Renal pelvis (tissue), 3 donors: ENCODE measurements around the gene ELMO3. TPM values are rescaled to one million over a fixed set of nuclear protein-coding genes. Genes with fewer than 3 reads are reported as not detected.

ENCODE experiments used
- polyA plus RNA-seq, 3 donors: library from polyadenylated mRNA; unstranded; fragments of 120-200 nt; gene quantifications; one replicate each; pipeline ENCODE4 v1.2.1, GENCODE V29; 2013; ENCODE audit not compliant: insufficient read length in 3 of 3

Gene ELMO3
- polyA plus RNA-seq, 3 donors, result 6.7 to 7.0 (median 6.9) TPM

Other genes starting within 250 kb of the ELMO3 start
- 1 to 10 TPM; 2.4 to 4.6 (median 4.1) TPM for gene CES3, start 237.9 kb upstream of the ELMO3 start, polyA plus RNA-seq
- gene CES4A, start 210.5 kb upstream of the ELMO3 start, polyA plus RNA-seq, result 10 to 100 TPM in 2 of 3 donors, 1 to 10 TPM in 1; 7.3 to 13.1 (median 12.2) TPM
- 10 to 100 TPM; 65.4 to 70.1 (median 67.9) TPM for gene CBFB, start 170.0 kb upstream of the ELMO3 start, polyA plus RNA-seq
- 10 to 100 TPM; 20.7 to 29.5 (median 28.7) TPM for gene PHAF1, start 89.2 kb upstream of the ELMO3 start, polyA plus RNA-seq
- 10 to 100 TPM in 1 of 3 donors, 1 to 10 TPM in 2; 8.1 to 11.9 (median 8.2) TPM for gene B3GNT9, start 48.1 kb upstream of the ELMO3 start, polyA plus RNA-seq
- gene TRADD, start 39.2 kb upstream of the ELMO3 start, polyA plus RNA-seq, result 1 to 10 TPM; 6.4 to 6.9 (median 6.6) TPM
- gene FBXL8, start 39.2 kb upstream of the ELMO3 start, polyA plus RNA-seq, result 1 to 10 TPM; 1.4 to 2.9 (median 2.2) TPM
- gene HSF4, start 34.4 kb upstream of the ELMO3 start, polyA plus RNA-seq, result 1 to 10 TPM; 1.2 to 3.1 (median 2.9) TPM
- 1 to 10 TPM; 4.1 to 9.5 (median 7.6) TPM for gene NOL3, start 28.6 kb upstream of the ELMO3 start, polyA plus RNA-seq
- gene MATCAP1, start 15.2 kb upstream of the ELMO3 start, polyA plus RNA-seq, result 10 to 100 TPM; 34.7 to 53.0 (median 50.1) TPM
- gene EXOC3L1, start 9.0 kb upstream of the ELMO3 start, polyA plus RNA-seq, result 1 to 10 TPM; 6.5 to 7.2 (median 6.7) TPM
- gene E2F4, start 7.0 kb upstream of the ELMO3 start, polyA plus RNA-seq, result 10 to 100 TPM; 65.5 to 72.7 (median 65.9) TPM
- gene TMEM208, start 28.0 kb downstream of the ELMO3 start, polyA plus RNA-seq, result 10 to 100 TPM; 40.1 to 49.4 (median 45.5) TPM
- 10 to 100 TPM; 45.1 to 48.9 (median 47.5) TPM for gene FHOD1, start 48.4 kb downstream of the ELMO3 start, polyA plus RNA-seq
- 1 to 10 TPM; 2.7 to 6.3 (median 5.6) TPM for gene SLC9A5, start 49.8 kb downstream of the ELMO3 start, polyA plus RNA-seq
- 10 to 100 TPM; 12.0 to 17.5 (median 13.8) TPM for gene PLEKHG4, start 80.4 kb downstream of the ELMO3 start, polyA plus RNA-seq
- gene KCTD19, start 127.6 kb downstream of the ELMO3 start, polyA plus RNA-seq, result 1 to 10 TPM; 1.1 to 3.1 (median 2.9) TPM
- gene LRRC36, start 127.7 kb downstream of the ELMO3 start, polyA plus RNA-seq, result 1 to 10 TPM; 2.9 to 9.9 (median 8.1) TPM
- 10 to 100 TPM; 64.7 to 71.8 (median 69.9) TPM for gene TPPP3, start 194.4 kb downstream of the ELMO3 start, polyA plus RNA-seq
- 10 to 100 TPM; 14.7 to 18.3 (median 15.4) TPM for gene ZDHHC1, start 217.3 kb downstream of the ELMO3 start, polyA plus RNA-seq
- gene HSD11B2, start 232.0 kb downstream of the ELMO3 start, polyA plus RNA-seq, result 10 to 100 TPM; 44.9 to 77.6 (median 57.3) TPM